Measurements from ENCODE around the gene RAP2B.

The RAP2B gene

DNA sequence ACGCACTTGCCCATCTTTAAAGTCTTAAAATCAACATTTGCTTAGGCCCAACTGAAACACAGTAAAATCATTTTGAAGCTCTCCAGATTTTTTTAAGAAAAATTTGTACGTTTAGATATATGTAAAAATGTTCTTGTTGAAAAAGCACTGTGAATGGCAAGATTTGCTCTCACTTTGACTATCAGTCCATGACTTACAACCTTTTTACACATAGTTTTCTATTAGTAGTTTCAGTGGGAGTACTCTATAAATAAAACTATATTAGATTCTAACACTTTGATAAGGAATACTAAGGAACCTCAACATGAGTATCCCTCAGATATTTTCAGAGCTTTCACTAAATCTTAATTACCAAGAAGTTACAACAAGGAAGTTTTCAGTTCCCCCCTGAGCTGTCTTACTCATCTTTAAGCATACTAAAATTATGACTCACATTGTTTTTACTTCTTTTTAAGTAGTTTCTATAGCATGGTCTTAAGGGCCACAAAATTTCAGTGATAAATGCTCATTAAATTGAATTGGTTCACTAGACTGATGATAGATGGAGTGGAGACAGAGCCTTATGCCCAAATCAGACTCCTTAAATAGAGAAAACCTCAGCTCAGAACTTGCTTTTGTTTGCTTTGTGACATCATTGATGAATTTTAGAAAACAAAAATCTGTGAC is 31.6 kb upstream of the RAP2B start:
- no peak for TF ChIP-seq CTCF (IDR thresholded peaks at IDR 0.05; ENCODE audit: insufficient read depth, missing control alignments)
- FAIRE-seq, result no peak
- DNase-seq (ENCODE audit: insufficient read length, low spot score), result no peak

- DNase-seq (ENCODE audit: insufficient read length, low spot score), result no peak
- TF ChIP-seq CTCF (IDR thresholded peaks at IDR 0.05; ENCODE audit: insufficient read depth, missing control alignments), result no peak
- FAIRE-seq, result no peak
Measured at GRCh38 chr3:153137626-153138025, 24.4 kb upstream of the RAP2B start.

DNA sequence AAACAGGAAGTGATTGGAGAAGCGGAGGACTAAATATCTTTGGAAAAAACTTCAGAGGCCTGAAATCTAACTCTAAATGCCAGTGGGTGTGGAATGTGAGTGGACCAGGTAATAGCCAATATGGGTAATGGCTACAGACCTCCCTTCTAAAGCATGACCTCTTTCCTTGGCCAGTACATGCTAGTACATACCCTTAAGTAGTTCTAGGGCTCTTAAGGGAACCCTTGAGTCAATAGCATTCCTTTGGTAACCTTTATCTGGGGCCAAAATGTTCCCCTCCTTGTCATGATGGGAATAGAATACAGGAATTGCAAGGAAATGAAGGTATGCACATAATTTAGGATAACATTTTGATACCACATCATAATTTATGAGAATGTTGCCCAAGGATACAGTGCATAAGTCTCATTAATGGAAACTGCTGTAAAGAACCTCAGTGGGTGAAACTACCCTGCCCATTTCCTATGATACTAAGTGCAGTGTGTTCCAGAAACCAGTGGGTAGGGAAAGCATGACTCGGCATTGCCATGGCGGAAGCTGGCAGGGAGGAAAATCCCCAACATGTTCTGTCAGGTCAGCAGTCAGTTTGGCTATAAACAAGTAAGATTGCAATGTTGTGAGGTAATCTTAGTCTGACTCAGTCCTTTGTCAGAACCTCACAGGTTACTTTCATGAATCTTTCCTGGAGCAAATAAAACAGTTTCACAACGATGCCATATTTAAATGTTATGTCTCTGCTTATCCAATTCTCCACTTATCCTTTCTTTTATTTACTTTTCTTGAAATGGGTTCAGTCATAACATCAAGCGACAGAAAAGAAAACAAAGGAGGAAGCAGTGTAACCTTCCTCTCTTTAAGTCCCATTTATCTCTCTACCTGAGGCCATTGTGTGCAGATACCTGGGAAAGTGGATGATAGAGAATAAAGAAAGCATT is 23.5 kb upstream of the RAP2B start:
- no peak for TF ChIP-seq CTCF (IDR thresholded peaks at IDR 0.05; ENCODE audit: insufficient read depth, missing control alignments)
- DNase-seq (ENCODE audit: insufficient read length, low spot score) (no peak), FAIRE-seq (no peak)

DNA sequence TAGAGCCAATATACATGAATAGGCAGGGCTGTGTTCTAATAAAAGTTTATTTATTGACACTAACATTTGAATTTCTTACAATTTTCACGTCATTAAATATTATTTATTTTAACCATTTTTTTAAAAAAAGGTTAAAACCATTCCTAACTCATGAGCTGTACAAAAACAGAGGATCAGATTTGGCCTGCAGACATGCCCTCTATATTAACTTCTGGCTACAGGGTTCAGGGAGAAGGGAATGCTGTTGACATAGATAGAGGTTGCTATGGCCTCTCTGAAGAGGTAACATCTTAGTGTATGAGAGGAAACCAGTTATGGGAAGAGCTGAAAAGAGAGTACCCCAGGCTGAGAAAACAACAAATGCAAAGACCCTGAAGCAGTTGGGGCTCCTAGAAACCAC is 19.1 kb upstream of the RAP2B start:
- TF ChIP-seq CTCF (IDR thresholded peaks at IDR 0.05; ENCODE audit: insufficient read depth, missing control alignments), result no peak
- FAIRE-seq, result no peak
- no peak for DNase-seq (ENCODE audit: insufficient read length, low spot score)

DNA sequence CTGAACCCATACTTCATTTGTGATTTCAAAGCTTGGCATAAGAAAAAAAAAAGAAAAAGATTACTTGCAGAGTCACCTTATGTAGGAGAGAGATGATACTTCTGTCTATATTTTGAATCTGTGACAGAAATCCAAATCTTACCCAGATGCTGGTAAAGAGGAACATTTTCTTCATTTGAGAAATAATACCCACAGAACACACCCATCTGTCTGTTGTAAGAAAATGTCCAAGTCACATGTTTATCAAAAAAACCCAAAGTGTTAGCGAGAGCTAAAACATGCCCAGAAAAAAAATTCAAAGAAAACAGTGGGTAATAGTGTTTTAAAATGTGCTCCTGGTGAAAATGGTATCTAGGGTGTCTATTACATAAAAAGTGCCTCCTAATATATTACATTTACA is 18.0 kb upstream of the RAP2B start:
- TF ChIP-seq CTCF (IDR thresholded peaks at IDR 0.05; ENCODE audit: insufficient read depth, missing control alignments), result no peak
- no peak for DNase-seq (ENCODE audit: insufficient read length, low spot score)
- FAIRE-seq, result no peak

DNA sequence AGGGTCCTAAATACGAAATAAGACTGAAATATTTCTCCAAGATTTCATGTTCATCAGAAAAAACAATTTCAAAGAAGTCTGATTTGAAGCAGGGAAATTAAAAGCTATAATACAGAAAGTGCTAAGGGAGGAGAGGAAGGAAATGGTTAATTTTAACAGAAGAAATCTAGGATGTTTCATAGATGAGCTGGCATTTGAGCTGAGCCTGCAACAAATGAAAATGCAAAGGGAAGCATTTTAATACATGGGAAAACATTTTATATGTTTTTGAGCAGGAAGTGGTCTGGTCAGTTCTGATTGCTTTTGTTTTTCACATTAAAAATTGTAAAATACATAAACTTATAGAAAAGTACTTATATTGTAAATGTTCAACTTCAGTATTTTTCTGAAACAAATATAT is 17.2 kb upstream of the RAP2B start:
- TF ChIP-seq CTCF (IDR thresholded peaks at IDR 0.05; ENCODE audit: insufficient read depth, missing control alignments), result no peak
- FAIRE-seq, result no peak
- DNase-seq (ENCODE audit: insufficient read length, low spot score), result no peak

DNA sequence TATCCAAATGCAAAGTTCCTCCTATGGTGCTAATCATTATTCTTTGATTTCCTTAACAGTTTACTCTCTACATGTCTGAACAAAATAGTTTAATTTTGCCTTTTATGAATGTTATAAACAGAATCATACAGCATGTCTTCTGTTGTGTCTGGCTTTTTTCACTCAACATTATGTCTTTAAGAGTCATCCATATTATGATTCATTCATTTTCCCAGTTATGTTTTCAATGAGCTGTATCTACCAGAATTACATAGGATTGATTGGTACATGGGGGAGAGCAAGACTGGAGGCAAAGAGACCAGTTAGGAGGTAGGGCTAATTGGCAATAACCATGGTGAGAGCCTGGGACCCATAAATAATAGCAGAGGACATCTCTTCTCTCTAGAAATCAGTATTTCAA is 16.6 kb upstream of the RAP2B start:
- DNase-seq (ENCODE audit: insufficient read length, low spot score) (no peak), FAIRE-seq (no peak)
- TF ChIP-seq CTCF (IDR thresholded peaks at IDR 0.05; ENCODE audit: insufficient read depth, missing control alignments), result no peak
